Endodermal cell (in vitro differentiated cells): Measurements from ENCODE around the gene ERCC8. TPM values are rescaled to one million over a fixed set of nuclear protein-coding genes. Genes with fewer than 3 reads are reported as not detected.

Experiments
- DNase-seq: peaks from one replicate; pipeline ENCODE4 v3.0.0-alpha.2; 2017
- H3K27ac ChIP-seq: 2 replicates; pipeline ENCODE4 v1.5.1; 2013; ENCODE audit warnings: mild to moderate bottlenecking, low read depth, low read length, moderate library complexity
- H3K27me3 ChIP-seq: 2 replicates; pipeline ENCODE4 v1.6.1; 2013; ENCODE audit warnings: mild to moderate bottlenecking, low read length, moderate library complexity; ENCODE audit not compliant: insufficient read depth, control insufficient read depth, poor library complexity, severe bottlenecking
- H3K36me3 ChIP-seq: 2 replicates; pipeline ENCODE4 v1.7.0; 2013; ENCODE audit warnings: mild to moderate bottlenecking, low read length, moderate library complexity; ENCODE audit not compliant: control insufficient read depth, insufficient read depth
- H3K4me1 ChIP-seq: one replicate; pipeline ENCODE4 v1.7.0; 2013; ENCODE audit warnings: low read length; ENCODE audit not compliant: control insufficient read depth, insufficient read depth
- H3K4me3 ChIP-seq: 2 replicates; pipeline ENCODE4 v1.5.1; 2013; ENCODE audit warnings: mild to moderate bottlenecking, low read length, moderate library complexity
- H3K9ac ChIP-seq: 2 replicates; pipeline ENCODE4 v1.6.1; 2013; ENCODE audit warnings: mild to moderate bottlenecking, low read length, moderate library complexity; ENCODE audit not compliant: poor library complexity, severe bottlenecking; ENCODE audit errors: extremely low read depth
- H3K9me3 ChIP-seq: 2 replicates; pipeline ENCODE4 v1.6.1; 2013; ENCODE audit warnings: mild to moderate bottlenecking, low read length, moderate library complexity; ENCODE audit not compliant: control insufficient read depth
- H3K27ac Mint-ChIP-seq: 2 replicates; pipeline ENCODE4 v1.8.0; 2020; ENCODE audit warnings: mixed read lengths
- H3K27me3 Mint-ChIP-seq: 2 replicates; pipeline ENCODE4 v1.8.0; 2021; ENCODE audit warnings: mild to moderate bottlenecking, mixed read lengths; ENCODE audit not compliant: insufficient read depth
- H3K36me3 Mint-ChIP-seq: 2 replicates; pipeline ENCODE4 v1.8.0; 2020; ENCODE audit warnings: low read depth, mixed read lengths
- H3K4me1 Mint-ChIP-seq: 2 replicates; pipeline ENCODE4 v1.8.0; 2020; ENCODE audit warnings: mixed read lengths
- H3K4me3 Mint-ChIP-seq: 2 replicates; pipeline ENCODE4 v1.8.0; 2020; ENCODE audit warnings: mild to moderate bottlenecking, moderate library complexity, mixed read lengths
- H3K9me3 Mint-ChIP-seq: 2 replicates; pipeline ENCODE4 v1.8.0; 2020; ENCODE audit warnings: mild to moderate bottlenecking, mixed read lengths
- CTCF ChIP-seq: fragments of 200-600 bp; sonication (generic); conservative IDR thresholded peaks from 2 replicates; pipeline ENCODE4 v1.5.0; 2021; ENCODE audit warnings: antibody characterized with exemption, mild to moderate bottlenecking
- WGBS, 2 experiments: methylation state at CpG; one replicate each; pipeline versions ENCODE4 v1.1.5 to v1.1.7; 2013; ENCODE audit warnings: missing lambda C conversion rate in 2 of 2, mixed read lengths in 1 of 2; ENCODE audit not compliant: insufficient coverage in 1 of 2, insufficient read length in 1 of 2; 5-methylcytosine and 5-hydroxymethylcytosine counted together
- total RNA-seq, 2 donors: library from RNA; stranded (reverse); fragmentation: NEBNext Ultra II Directional in 1 of 2; extraction: Animal tissue kit (Norgen Biotek cat#: 25700) in 1 of 2; gene quantifications; 2 replicates in 1 of 2; 3 replicates in 1 of 2; pipeline ENCODE4 v1.2.1, GENCODE V29; 2021

The ERCC8 gene
- total RNA-seq, 2 donors from 2014 or later = 14.7 to 19.2 TPM

DNA sequence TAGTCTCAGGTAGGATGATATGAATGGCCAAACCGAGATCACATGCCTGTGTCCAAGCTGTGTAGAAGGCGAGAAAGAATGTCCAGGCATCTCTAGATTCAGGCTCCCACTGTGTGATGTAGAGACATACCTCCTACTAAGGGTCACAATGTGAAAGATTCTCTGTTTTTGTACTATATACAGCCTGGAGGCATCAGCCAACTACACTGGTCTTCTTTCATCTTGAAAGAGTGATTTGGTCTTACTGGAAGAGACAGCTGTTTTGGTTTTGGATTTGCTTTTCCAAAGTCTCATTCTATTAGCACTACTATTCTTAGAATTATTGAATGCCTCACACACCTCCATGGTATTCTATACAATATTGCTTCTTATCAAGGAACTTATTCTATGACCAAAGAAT is 26.4 kb downstream of the ERCC8 start:
- Histone ChIP-seq H3K36me3 (peaks cover 37% of the 10 kb centered on the region), H3K4me3 (no peak overlapping the region), H3K27me3 (no peaks in the 10 kb centered on the region), H3K4me1 (no peaks in the 10 kb centered on the region), H3K9me3 (no peaks in the 10 kb centered on the region), H3K9ac (no peak overlapping the region), H3K27ac (no peak overlapping the region)
- DNase-seq = no peak
- H3K36me3 Mint-ChIP-seq = peaks cover 27% of the 10 kb centered on the region
- peaks cover 2% of the 10 kb centered on the region for H3K9me3 Mint-ChIP-seq
- no peak for TF ChIP-seq CTCF
- no peak overlapping the region for H3K27ac Mint-ChIP-seq
- no peak overlapping the region for H3K4me3 Mint-ChIP-seq
- WGBS, 2 experiments = 89 to 100% methylated on average over 2 of the region's 2 CpGs
- H3K27me3 Mint-ChIP-seq = no peaks in the 10 kb centered on the region
- no peaks in the 10 kb centered on the region for H3K4me1 Mint-ChIP-seq

DNA sequence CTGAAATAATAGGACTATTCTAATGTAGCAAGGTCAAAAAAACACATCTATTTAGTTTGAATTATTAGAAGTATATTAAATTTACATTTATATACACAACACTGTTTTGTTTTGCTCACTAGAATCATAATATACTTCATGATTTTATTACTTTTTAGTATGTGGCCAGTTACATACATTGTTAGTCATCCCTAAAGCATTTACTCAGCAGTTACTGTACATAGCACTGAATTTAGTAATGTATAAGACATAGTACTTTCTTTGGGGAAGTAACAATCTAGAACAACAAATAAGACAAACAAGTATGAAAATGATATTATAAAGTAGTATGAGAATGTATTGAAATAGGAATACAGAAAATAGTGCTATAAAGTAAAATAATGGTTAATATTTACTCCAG is 28.2 kb downstream of the ERCC8 start:
- DNase-seq = no peak
- Mint-ChIP-seq H3K27me3 (no peaks in the 10 kb centered on the region), H3K9me3 (peaks cover 2% of the 10 kb centered on the region), H3K27ac (no peak overlapping the region), H3K36me3 (peaks cover 42% of the 10 kb centered on the region), H3K4me1 (no peaks in the 10 kb centered on the region), H3K4me3 (no peak overlapping the region)
- TF ChIP-seq CTCF = no peak
- Histone ChIP-seq H3K9me3 (no peaks in the 10 kb centered on the region), H3K36me3 (peaks cover 33% of the 10 kb centered on the region), H3K9ac (no peak overlapping the region), H3K27me3 (no peaks in the 10 kb centered on the region), H3K4me3 (no peak overlapping the region), H3K27ac (no peak overlapping the region), H3K4me1 (no peaks in the 10 kb centered on the region)

- Mint-ChIP-seq H3K4me1 (no peaks in the 10 kb centered on the region), H3K4me3 (no peak overlapping the region), H3K36me3 (peaks cover 4% of the 10 kb centered on the region), H3K9me3 (no peaks in the 10 kb centered on the region), H3K27me3 (no peaks in the 10 kb centered on the region), H3K27ac (no peak overlapping the region)
- Histone ChIP-seq H3K27ac (no peak overlapping the region), H3K9ac (no peak overlapping the region), H3K4me1 (no peaks in the 10 kb centered on the region), H3K9me3 (no peaks in the 10 kb centered on the region), H3K36me3 (peaks cover 16% of the 10 kb centered on the region), H3K27me3 (no peaks in the 10 kb centered on the region), H3K4me3 (no peak overlapping the region)
- no peak for DNase-seq
- 95 to 96% methylated on average over 4 of the region's 4 CpGs for WGBS, 2 experiments
- TF ChIP-seq CTCF = no peak
Measured at GRCh38 chr5:60903356-60903755, 41.5 kb downstream of the ERCC8 start.
